SK-MEL-5 (cell line): Measurements from ENCODE around the gene INAFM1. TPM values are rescaled to one million over a fixed set of nuclear protein-coding genes. Genes with fewer than 3 reads are reported as not detected.

Experiments used
- DNase-seq: peaks from one replicate; pipeline ENCODE4 v3.0.0-alpha.2; 2016; ENCODE audit warnings: low read depth, low spot score
- in situ Hi-C: cut with HindIII; loops from 2 replicates; pipeline ENCODE4 v1.10.0; 2016; ENCODE audit warnings: low sequenced_read_pairs, high pct_unique_total_duplicates, low pct_unique_long_range_greater_than_20kb
- polyA plus RNA-seq, 2 experiments: library from polyadenylated mRNA; depleted of rRNA; stranded (reverse); fragments of >200 nt; gene quantifications; 2 replicates each; pipeline ENCODE4 v1.2.3, GENCODE V29; 2015
- total RNA-seq: library from RNA; depleted of rRNA; stranded (reverse); fragments of >200 nt; shearing (Covaris generic); gene quantifications from 2 replicates; pipeline ENCODE4 v1.2.3, GENCODE V29; 2014; rRNA removed

The INAFM1 gene
- 0.45 and 0.69 TPM in 2 replicates for total RNA-seq
- 3.3 and 4.6 TPM in 2 replicates for polyA plus RNA-seq (2015; cell fraction: cytosol; rRNA removed)
- 3.8 and 5.5 TPM in 2 replicates for polyA plus RNA-seq (2015; cell fraction: nucleus; rRNA removed)

- in situ Hi-C loops, result no loop called here
- DNase-seq, result peak; percentile 87
These were observed at the start of gene INAFM1 for GRCh38 chr19:47274071-47274890. TSS of gene INAFM1 (plus strand) at chr19:47274885. CDS start at chr19:47274920, 35 bp downstream.

- DNase-seq, result peak; percentile 76
- in situ Hi-C loops, result no loop called here
These were observed 48.8 kb upstream of the INAFM1 start for GRCh38 chr19:47225746-47226425.

GRCh38 chr19:47226426-47227351 is 48.0 kb upstream of the INAFM1 start:
- peak; percentile 95 for DNase-seq
- in situ Hi-C loops, result no loop called here

- in situ Hi-C loops, result no loop called here
- DNase-seq, result peak; percentile 95
These were observed 47.1 kb upstream of the INAFM1 start for GRCh38 chr19:47227352-47228167.

GRCh38 chr19:47228168-47228936 is 46.3 kb upstream of the INAFM1 start:
- in situ Hi-C loops, result no loop called here
- peak; percentile 42 for DNase-seq

- in situ Hi-C loops, result no loop called here
- peak; percentile 73 for DNase-seq
These were observed 45.6 kb upstream of the INAFM1 start for GRCh38 chr19:47228937-47229675.

GRCh38 chr19:47229676-47230053 is 45.0 kb upstream of the INAFM1 start:
- no peak for DNase-seq

GRCh38 chr19:47230054-47230920 is 44.4 kb upstream of the INAFM1 start:
- in situ Hi-C loops, result no loop called here

More at GRCh38 chr19:47229676-47230053, 45.0 kb upstream of the INAFM1 start:
- in situ Hi-C loops, result no loop called here

GRCh38 chr19:47230921-47231214 is 43.8 kb upstream of the INAFM1 start, which contains the start of gene BBC3:
TSS of gene BBC3 (minus strand) at chr19:47231199. CDS start at chr19:47228431, 2,768 bp downstream.
- DNase-seq, result no peak
- in situ Hi-C loops, result no loop called here

More at GRCh38 chr19:47230054-47230920, 44.4 kb upstream of the INAFM1 start:
- peak; percentile 28 for DNase-seq

GRCh38 chr19:47231215-47232054 is 43.2 kb upstream of the INAFM1 start:
- peak; percentile 66 for DNase-seq
- in situ Hi-C loops, result no loop called here

GRCh38 chr19:47232422-47233211 is 42.1 kb upstream of the INAFM1 start:
- in situ Hi-C loops, result no loop called here
- no peak for DNase-seq

- no peak for DNase-seq
- in situ Hi-C loops, result no loop called here
These were observed 38.5 kb upstream of the INAFM1 start for GRCh38 chr19:47236072-47236675.

- DNase-seq, result no peak
- in situ Hi-C loops, result no loop called here
These were observed 35.5 kb upstream of the INAFM1 start for GRCh38 chr19:47239152-47239551.
